ENCODE data around the gene UNC13B.

Gene UNC13B

GRCh38 chr9:35267710-35268109, 105.9 kb downstream of the UNC13B start:
- no peaks in the 10 kb centered on the region for H3K36me3 ChIP-seq (ENCODE audit: control insufficient read depth, low read depth, low read length)
- no peak overlapping the region for H3K27ac ChIP-seq (ENCODE audit: low read length)
- no peak overlapping the region for H3K4me3 ChIP-seq (ENCODE audit: low read length)
- H3K27me3 ChIP-seq (ENCODE audit: control insufficient read depth, insufficient read depth, low read length), result no peaks in the 10 kb centered on the region
- H3K9me3 ChIP-seq (ENCODE audit: control insufficient read depth, low read depth, low read length), result no peaks in the 10 kb centered on the region
- no peaks in the 10 kb centered on the region for H3K4me1 ChIP-seq (ENCODE audit: control insufficient read depth, low read depth, low read length)
- H3K9ac ChIP-seq (ENCODE audit: low read length), result no peak overlapping the region

GRCh38 chr9:35269919-35270318, 108.1 kb downstream of the UNC13B start:
- H3K27me3 ChIP-seq (ENCODE audit: control insufficient read depth, insufficient read depth, low read length), result no peaks in the 10 kb centered on the region
- no peaks in the 10 kb centered on the region for H3K9me3 ChIP-seq (ENCODE audit: control insufficient read depth, low read depth, low read length)
- H3K36me3 ChIP-seq (ENCODE audit: control insufficient read depth, low read depth, low read length), result no peaks in the 10 kb centered on the region
- no peaks in the 10 kb centered on the region for H3K4me1 ChIP-seq (ENCODE audit: control insufficient read depth, low read depth, low read length)
- H3K4me3 ChIP-seq (ENCODE audit: low read length), result no peak overlapping the region
- H3K27ac ChIP-seq (ENCODE audit: low read length), result no peak overlapping the region
- H3K9ac ChIP-seq (ENCODE audit: low read length), result no peak overlapping the region

- H3K4me3 ChIP-seq (ENCODE audit: low read length), result no peak overlapping the region
- no peaks in the 10 kb centered on the region for H3K9me3 ChIP-seq (ENCODE audit: control insufficient read depth, low read depth, low read length)
These were observed 109.8 kb downstream of the UNC13B start for GRCh38 chr9:35271637-35272036.

GRCh38 chr9:35272989-35273388, 111.2 kb downstream of the UNC13B start:
- Histone ChIP-seq H3K27me3 (ENCODE audit: control insufficient read depth, insufficient read depth, low read length) (no peaks in the 10 kb centered on the region), H3K4me1 (ENCODE audit: control insufficient read depth, low read depth, low read length) (no peaks in the 10 kb centered on the region), H3K9ac (ENCODE audit: low read length) (no peak overlapping the region), H3K9me3 (ENCODE audit: control insufficient read depth, low read depth, low read length) (no peaks in the 10 kb centered on the region), H3K4me3 (ENCODE audit: low read length) (no peak overlapping the region), H3K36me3 (ENCODE audit: control insufficient read depth, low read depth, low read length) (no peaks in the 10 kb centered on the region), H3K27ac (ENCODE audit: low read length) (no peak overlapping the region)

More at GRCh38 chr9:35271637-35272036, 109.8 kb downstream of the UNC13B start:
- Histone ChIP-seq H3K9ac (ENCODE audit: low read length) (no peak overlapping the region), H3K36me3 (ENCODE audit: control insufficient read depth, low read depth, low read length) (no peaks in the 10 kb centered on the region), H3K4me1 (ENCODE audit: control insufficient read depth, low read depth, low read length) (no peaks in the 10 kb centered on the region), H3K27ac (ENCODE audit: low read length) (no peak overlapping the region), H3K27me3 (ENCODE audit: control insufficient read depth, insufficient read depth, low read length) (no peaks in the 10 kb centered on the region)

GRCh38 chr9:35273591-35273990, 111.8 kb downstream of the UNC13B start:
- no peak overlapping the region for H3K27ac ChIP-seq (ENCODE audit: low read length)
- no peaks in the 10 kb centered on the region for H3K4me1 ChIP-seq (ENCODE audit: control insufficient read depth, low read depth, low read length)
- no peak overlapping the region for H3K9ac ChIP-seq (ENCODE audit: low read length)

GRCh38 chr9:35274993-35275392, 113.2 kb downstream of the UNC13B start:
- H3K36me3 ChIP-seq (ENCODE audit: control insufficient read depth, low read depth, low read length), result no peaks in the 10 kb centered on the region

More at GRCh38 chr9:35273591-35273990, 111.8 kb downstream of the UNC13B start:
- Histone ChIP-seq H3K36me3 (ENCODE audit: control insufficient read depth, low read depth, low read length) (no peaks in the 10 kb centered on the region), H3K27me3 (ENCODE audit: control insufficient read depth, insufficient read depth, low read length) (no peaks in the 10 kb centered on the region), H3K9me3 (ENCODE audit: control insufficient read depth, low read depth, low read length) (no peaks in the 10 kb centered on the region), H3K4me3 (ENCODE audit: low read length) (no peak overlapping the region)

GRCh38 chr9:35277171-35277520, 115.3 kb downstream of the UNC13B start:
- Histone ChIP-seq H3K9me3 (ENCODE audit: control insufficient read depth, low read depth, low read length) (no peaks in the 10 kb centered on the region), H3K4me3 (ENCODE audit: low read length) (no peak overlapping the region), H3K36me3 (ENCODE audit: control insufficient read depth, low read depth, low read length) (no peaks in the 10 kb centered on the region), H3K4me1 (ENCODE audit: control insufficient read depth, low read depth, low read length) (no peaks in the 10 kb centered on the region), H3K27ac (ENCODE audit: low read length) (no peak overlapping the region), H3K9ac (ENCODE audit: low read length) (no peak overlapping the region), H3K27me3 (ENCODE audit: control insufficient read depth, insufficient read depth, low read length) (no peaks in the 10 kb centered on the region)

More at GRCh38 chr9:35274993-35275392, 113.2 kb downstream of the UNC13B start:
- H3K27me3 ChIP-seq (ENCODE audit: control insufficient read depth, insufficient read depth, low read length), result no peaks in the 10 kb centered on the region
- H3K9ac ChIP-seq (ENCODE audit: low read length), result no peak overlapping the region
- H3K4me3 ChIP-seq (ENCODE audit: low read length), result no peak overlapping the region
- H3K27ac ChIP-seq (ENCODE audit: low read length), result no peak overlapping the region
- H3K9me3 ChIP-seq (ENCODE audit: control insufficient read depth, low read depth, low read length), result no peaks in the 10 kb centered on the region
- no peaks in the 10 kb centered on the region for H3K4me1 ChIP-seq (ENCODE audit: control insufficient read depth, low read depth, low read length)

GRCh38 chr9:35277628-35278359, 116.0 kb downstream of the UNC13B start:
- Histone ChIP-seq H3K9me3 (ENCODE audit: control insufficient read depth, low read depth, low read length) (no peaks in the 10 kb centered on the region), H3K27me3 (ENCODE audit: control insufficient read depth, insufficient read depth, low read length) (no peaks in the 10 kb centered on the region), H3K27ac (ENCODE audit: low read length) (no peak overlapping the region), H3K36me3 (ENCODE audit: control insufficient read depth, low read depth, low read length) (no peaks in the 10 kb centered on the region), H3K9ac (ENCODE audit: low read length) (no peak overlapping the region), H3K4me1 (ENCODE audit: control insufficient read depth, low read depth, low read length) (no peaks in the 10 kb centered on the region), H3K4me3 (ENCODE audit: low read length) (no peak overlapping the region)

- Histone ChIP-seq H3K27me3 (ENCODE audit: control insufficient read depth, insufficient read depth, low read length) (no peaks in the 10 kb centered on the region), H3K36me3 (ENCODE audit: control insufficient read depth, low read depth, low read length) (no peaks in the 10 kb centered on the region), H3K27ac (ENCODE audit: low read length) (no peak overlapping the region), H3K4me3 (ENCODE audit: low read length) (no peak overlapping the region), H3K9me3 (ENCODE audit: control insufficient read depth, low read depth, low read length) (no peaks in the 10 kb centered on the region), H3K4me1 (ENCODE audit: control insufficient read depth, low read depth, low read length) (no peaks in the 10 kb centered on the region), H3K9ac (ENCODE audit: low read length) (no peak overlapping the region)
These were observed 118.1 kb downstream of the UNC13B start for GRCh38 chr9:35279946-35280345.

- Histone ChIP-seq H3K27ac (ENCODE audit: low read length) (no peak overlapping the region), H3K4me1 (ENCODE audit: control insufficient read depth, low read depth, low read length) (no peaks in the 10 kb centered on the region), H3K27me3 (ENCODE audit: control insufficient read depth, insufficient read depth, low read length) (no peaks in the 10 kb centered on the region), H3K36me3 (ENCODE audit: control insufficient read depth, low read depth, low read length) (no peaks in the 10 kb centered on the region), H3K9me3 (ENCODE audit: control insufficient read depth, low read depth, low read length) (no peaks in the 10 kb centered on the region), H3K9ac (ENCODE audit: low read length) (no peak overlapping the region), H3K4me3 (ENCODE audit: low read length) (no peak overlapping the region)
These were observed 118.6 kb downstream of the UNC13B start for GRCh38 chr9:35280399-35280798.

GRCh38 chr9:35285731-35286130, 123.9 kb downstream of the UNC13B start:
- no peak overlapping the region for H3K4me3 ChIP-seq (ENCODE audit: low read length)
- no peaks in the 10 kb centered on the region for H3K27me3 ChIP-seq (ENCODE audit: control insufficient read depth, insufficient read depth, low read length)
- no peaks in the 10 kb centered on the region for H3K4me1 ChIP-seq (ENCODE audit: control insufficient read depth, low read depth, low read length)
- no peak overlapping the region for H3K9ac ChIP-seq (ENCODE audit: low read length)
- no peak overlapping the region for H3K27ac ChIP-seq (ENCODE audit: low read length)
- H3K9me3 ChIP-seq (ENCODE audit: control insufficient read depth, low read depth, low read length), result no peaks in the 10 kb centered on the region
- H3K36me3 ChIP-seq (ENCODE audit: control insufficient read depth, low read depth, low read length), result no peaks in the 10 kb centered on the region

- H3K9ac ChIP-seq (ENCODE audit: low read length), result no peak overlapping the region
- no peak overlapping the region for H3K27ac ChIP-seq (ENCODE audit: low read length)
- H3K4me3 ChIP-seq (ENCODE audit: low read length), result no peak overlapping the region
- no peaks in the 10 kb centered on the region for H3K27me3 ChIP-seq (ENCODE audit: control insufficient read depth, insufficient read depth, low read length)
- H3K36me3 ChIP-seq (ENCODE audit: control insufficient read depth, low read depth, low read length), result no peaks in the 10 kb centered on the region
- H3K4me1 ChIP-seq (ENCODE audit: control insufficient read depth, low read depth, low read length), result no peaks in the 10 kb centered on the region
- no peaks in the 10 kb centered on the region for H3K9me3 ChIP-seq (ENCODE audit: control insufficient read depth, low read depth, low read length)
These were observed 124.6 kb downstream of the UNC13B start for GRCh38 chr9:35286381-35286780.

Measured in iPS-18a (cell line).